HS-5 (cell line): ENCODE results near the gene SLC22A31.
"Not testable (repeated sequence)": the region's sequence is repeated elsewhere in the genome, so short reads cannot be mapped to it uniquely, and the experiment has no call there.

Experiments used
- DNase-seq: peaks from one replicate; pipeline ENCODE4 v3.0.0-alpha.2; 2012; ENCODE audit warnings: low read depth

The SLC22A31 gene

DNA sequence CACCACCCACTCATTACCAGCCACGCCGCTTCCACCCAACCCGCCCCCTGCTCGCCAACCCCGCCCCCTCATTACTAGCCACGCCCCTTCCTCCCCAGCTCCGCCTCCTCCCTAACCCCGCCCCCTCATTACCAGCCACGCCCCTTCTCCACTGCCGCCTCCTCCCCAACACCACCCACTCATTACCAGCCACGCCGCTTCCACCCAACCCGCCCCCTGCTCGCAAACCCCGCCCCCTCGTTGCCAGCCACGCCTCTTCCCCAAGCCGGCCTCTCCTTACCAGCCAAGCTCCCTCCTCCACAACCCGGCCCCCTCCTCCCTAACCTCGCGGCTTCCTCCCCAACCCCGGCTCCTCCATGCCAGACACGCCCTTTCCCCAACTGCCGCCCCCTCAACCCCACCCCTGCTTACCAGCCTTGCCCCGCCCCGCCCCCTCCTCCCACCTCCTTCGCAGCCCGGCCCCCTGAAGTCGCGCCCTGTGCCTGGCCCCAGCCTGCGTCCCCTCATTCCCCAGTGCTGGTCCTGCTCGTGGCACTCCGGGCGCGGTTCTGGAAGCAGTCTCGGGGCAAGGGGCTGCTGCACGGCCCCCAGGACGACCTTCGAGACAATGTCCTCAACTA is 7.3 kb downstream of the SLC22A31 start:
- DNase-seq = no peak

DNA sequence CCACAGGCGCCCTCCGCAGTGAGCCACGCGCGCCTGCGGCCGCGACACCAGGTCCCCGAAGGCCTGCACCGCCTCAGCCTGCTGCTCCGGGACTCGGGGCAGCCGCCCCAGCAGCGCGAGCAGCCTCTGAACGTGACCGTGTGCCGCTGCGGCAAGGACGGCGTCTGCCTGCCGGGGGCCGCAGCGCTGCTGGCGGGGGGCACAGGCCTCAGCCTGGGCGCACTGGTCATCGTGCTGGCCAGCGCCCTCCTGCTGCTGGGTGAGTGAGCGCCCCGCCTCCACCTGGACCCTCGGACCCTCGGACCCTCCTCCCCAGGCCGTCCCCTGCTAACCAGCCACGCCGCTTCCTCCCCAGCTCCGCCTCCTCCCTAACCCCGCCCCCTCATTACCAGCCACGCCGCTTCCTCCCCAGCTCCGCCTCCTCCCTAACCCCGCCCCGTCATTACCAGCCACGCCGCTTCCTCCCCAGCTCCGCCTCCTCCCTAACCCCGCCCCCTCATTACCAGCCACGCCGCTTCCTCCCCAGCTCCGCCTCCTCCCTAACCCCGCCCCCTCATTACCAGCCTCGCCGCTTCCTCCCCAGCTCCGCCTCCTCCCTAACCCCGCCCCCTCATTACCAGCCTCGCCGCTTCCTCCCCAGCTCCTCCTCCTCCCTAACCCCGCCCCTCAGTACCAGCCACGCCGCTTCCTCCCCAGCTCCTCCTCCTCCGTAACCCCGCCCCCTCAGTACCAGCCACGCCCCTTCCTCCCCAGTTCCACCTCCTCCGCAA is 8.0 kb downstream of the SLC22A31 start:
- not testable (repeated sequence) for DNase-seq

DNA sequence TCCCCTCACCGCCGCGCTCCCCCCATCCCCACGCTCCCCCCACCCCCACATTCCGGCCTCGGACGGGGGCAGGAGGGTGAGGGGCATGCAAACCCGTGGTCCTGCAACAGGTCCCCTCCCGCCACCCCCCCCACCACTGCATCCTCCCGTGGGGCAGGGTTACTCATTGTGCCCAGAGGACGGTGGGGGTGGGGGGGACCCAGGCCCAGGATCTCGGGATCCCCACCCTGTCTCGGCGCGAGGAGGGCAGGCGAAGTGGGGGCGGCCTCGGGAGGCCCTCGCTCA is 8.5 kb downstream of the SLC22A31 start:
- DNase-seq = no peak

DNA sequence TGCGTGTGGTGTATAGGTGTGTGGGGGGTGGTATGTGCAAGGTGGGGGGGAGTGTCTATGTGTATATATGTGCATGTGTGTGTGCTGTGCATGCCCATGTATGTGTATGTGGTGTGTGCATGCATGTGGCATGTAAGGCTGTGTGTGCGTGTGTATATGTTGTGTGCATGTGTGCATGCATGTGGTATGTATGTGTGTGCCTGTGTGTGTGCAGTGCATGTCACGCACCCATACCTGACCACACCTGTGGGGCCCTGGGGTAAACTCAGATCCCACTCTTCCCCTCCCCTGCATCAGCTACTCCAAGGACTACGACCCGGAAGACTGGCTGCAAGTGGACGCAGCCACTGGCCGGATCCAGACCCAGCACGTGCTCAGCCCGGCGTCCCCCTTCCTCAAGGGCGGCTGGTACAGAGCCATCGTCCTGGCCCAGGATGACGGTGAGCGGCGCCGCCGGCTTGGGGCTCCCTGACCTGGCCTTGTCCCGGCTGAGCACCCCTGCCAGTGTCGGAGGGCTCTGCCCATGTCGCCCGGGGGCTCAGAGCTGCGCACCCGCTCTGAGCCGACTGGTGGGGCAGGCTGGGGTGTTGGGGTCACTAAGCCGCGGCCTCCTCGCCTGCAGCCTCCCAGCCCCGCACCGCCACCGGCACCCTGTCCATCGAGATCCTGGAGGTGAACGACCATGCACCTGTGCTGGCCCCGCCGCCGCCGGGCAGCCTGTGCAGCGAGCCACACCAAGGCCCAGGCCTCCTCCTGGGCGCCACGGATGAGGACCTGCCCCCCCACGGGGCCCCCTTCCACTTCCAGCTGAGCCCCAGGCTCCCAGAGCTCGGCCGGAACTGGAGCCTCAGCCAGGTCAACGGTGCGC is 9.1 kb downstream of the SLC22A31 start:
- no peak for DNase-seq

DNA sequence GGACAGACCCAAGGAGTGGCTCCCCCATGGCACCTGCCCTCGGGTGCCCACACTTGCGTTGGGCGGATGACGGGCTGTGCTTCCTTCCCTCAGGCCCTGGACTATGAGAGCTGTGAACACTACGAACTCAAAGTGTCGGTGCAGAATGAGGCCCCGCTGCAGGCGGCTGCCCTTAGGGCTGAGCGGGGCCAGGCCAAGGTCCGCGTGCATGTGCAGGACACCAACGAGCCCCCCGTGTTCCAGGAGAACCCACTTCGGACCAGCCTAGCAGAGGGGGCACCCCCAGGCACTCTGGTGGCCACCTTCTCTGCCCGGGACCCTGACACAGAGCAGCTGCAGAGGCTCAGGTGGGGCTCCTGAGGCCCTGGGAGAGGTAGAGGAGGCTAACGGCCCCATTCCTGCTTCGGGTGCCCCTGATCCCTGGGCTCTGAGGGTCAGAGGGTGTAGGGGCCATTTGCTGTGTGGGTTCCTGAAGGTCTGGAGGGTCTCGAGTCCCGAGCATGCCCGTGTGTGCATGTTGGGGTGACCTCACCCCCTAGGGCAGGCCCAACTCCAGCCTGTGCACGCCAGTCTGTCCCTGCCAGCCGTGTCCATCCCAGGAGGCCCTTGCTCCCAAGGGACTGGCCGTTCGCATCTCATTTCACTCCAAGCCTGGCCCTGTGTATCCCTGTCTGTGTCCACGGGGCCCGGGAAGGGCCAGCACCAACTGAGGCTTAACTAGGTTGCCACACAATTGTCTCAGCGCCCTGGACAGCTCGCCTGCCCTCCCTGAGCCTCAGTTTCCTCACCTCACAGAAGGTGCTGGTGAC is 10.0 kb downstream of the SLC22A31 start:
- no peak for DNase-seq

DNA sequence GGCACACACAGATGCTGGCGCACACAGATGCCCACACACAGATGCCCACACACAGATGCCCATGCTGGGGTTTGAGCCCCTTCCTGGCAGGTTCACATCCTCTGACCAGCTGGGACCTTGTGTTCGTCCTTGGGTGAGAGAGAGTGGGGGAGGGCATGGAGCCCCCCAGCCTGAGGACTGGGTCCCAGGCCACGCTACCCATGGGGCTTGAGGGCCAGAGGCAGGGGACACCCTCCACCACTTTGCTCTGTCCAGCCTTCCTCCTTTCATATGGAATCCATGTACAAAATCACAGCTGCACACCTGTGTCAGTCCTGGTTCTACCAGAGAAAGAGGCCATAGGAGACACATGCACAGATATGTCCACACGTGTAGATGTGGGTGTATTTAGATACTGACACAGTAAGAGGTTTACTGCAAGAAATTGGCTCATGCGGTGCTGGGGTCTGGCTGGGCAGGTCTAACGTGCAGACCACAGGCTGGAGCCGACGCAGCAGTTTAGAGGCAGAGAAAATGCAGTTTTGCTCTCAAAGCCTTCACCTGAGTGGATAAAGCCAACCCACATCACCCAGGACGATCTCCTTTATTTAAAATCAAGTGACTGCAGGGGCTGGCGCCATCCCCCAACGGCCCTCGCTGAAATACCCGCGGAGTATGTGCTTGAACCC is 10.8 kb downstream of the SLC22A31 start:
- no peak for DNase-seq

DNA sequence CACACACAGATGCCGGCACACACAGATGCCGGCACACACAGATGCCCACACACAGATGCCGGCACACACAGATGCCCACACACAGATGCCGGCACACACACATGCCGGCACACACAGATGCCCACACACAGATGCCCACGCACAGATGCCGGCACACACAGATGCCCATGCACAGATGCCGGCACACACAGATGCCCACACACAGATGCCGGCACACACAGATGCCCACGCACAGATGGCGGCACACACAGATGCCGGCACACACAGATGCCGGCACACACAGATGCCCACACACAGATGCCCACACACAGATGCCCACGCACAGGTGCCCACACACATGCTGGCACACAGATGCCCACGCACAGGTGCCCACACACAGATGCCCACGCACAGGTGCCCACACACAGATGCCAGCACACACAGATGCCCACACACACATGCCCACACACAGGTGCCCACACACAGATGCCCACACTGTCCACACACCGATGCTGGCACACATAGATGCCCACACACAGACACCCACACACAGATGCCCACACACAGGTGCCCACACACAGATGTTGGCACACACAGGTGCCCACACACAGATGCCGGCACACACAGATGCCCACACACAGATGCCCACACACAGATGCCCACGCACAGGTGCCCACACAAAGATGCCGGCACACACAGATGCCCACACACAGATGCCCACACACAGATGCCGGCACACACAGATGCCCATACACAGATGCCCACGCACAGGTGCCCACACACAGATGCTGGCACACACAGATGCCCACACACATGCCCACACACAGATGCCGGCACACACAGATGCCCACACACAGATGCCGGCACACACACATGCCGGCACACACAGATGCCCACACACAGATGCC is 11.6 kb downstream of the SLC22A31 start:
- DNase-seq = not testable (repeated sequence)

DNA sequence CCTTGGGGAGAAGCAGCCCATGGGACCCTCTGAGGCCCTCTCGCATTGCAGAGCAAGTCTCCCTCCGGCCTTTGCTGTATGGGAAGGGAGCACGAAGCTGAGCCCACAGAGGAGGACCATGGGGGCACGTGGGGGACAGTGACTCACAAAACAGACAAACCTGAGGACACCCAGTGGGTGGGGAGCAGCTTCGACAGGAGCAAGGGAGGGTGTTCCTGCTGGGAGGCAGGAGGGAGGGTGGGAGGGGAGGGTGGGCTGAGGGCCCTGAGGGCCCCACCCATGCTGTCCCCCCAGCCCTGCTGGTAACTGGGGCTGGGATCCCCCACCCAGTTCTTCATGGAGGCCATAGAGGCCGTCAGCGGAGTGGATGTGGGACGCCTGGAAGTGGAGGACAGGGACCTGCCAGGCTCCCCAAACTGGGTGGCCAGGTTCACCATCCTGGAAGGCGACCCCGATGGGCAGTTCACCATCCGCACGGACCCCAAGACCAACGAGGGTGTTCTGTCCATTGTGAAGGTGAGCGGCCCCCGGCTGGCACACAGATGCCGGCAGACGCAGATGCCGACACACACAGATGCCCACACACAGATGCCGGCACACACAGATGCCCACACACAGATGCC is 12.5 kb downstream of the SLC22A31 start:
- no peak for DNase-seq

DNA sequence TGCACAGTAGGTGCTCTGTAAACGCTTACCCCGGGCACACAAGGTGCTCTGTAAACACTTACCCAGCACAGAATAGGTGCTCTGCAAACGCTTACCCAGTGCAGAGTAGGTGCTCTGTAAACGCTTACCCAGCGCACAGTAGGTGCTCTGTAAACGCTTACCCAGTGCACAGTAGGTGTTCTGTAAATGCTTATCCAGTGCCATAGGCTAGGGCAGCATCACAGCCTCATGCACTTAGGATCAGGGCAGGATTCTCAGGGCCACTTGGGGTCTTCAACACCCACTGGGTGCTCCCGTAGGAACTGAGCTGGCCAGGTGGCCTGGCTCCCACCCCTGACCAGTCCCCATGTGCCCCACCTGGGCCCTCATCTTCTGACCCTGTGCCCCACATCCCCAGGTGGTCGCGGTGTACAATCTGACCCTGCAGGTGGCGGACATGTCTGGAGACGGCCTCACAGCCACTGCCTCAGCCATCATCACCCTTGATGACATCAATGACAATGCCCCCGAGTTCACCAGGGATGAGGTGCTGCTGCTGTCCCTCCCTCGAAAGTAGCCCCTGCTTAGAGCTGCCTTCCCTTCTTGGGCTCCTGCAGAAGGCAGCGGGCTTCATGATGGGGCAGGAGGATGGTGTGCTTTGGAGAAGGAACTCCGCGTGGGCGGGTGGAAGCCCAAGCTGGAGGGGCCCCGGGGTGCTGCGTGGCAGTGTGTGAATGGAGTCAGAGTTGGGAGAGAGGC is 13.1 kb downstream of the SLC22A31 start:
- no peak for DNase-seq

DNA sequence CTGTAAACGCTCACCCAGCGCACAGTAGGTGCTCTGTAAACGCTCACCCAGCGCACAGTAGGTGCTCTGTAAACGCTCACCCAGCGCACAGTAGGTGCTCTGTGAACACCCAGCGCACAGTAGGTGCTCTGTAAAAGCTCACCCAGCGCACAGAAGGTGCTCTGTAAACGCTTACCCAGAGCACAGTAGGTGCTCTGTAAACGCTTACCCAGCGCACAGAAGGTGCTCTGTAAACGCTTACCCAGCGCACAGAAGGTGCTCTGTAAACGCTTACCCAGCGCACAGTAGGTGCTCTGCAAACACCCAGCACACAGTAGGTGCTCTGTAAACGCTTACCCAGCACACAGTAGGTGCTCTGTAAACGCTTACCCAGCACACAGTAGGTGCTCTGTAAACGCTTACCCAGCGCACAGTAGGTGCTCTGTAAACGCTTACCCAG is 13.7 kb downstream of the SLC22A31 start:
- DNase-seq = not testable (repeated sequence)

DNA sequence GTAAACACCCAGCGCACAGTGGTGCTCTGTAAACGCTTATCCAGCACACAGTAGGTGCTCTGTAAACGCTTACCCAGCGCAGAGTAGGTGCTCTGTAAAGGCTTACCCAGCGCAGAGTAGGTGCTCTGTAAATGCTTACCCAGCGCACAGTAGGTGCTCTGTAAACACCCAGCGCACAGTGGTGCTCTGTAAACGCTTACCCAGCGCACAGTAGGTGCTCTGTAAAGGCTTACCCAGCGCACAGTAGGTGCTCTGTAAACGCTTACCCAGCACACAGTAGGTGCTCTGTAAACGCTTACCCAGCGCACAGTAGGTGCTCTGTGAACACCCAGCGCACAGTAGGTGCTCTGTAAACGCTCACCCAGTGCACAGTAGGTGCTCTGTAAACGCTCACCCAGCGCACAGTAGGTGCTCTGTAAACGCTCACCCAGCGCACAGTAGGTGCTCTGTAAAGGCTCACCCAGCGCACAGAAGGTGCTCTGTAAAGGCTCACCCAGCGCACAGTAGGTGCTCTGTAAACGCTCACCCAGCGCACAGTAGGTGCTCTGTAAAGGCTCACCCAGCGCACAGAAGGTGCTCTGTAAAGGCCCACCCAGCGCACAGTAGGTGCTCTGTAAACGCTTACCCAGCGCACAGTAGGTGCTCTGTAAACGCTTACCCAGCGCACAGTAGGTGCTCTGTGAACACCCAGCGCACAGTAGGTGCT is 14.3 kb downstream of the SLC22A31 start:
- not testable (repeated sequence) for DNase-seq

DNA sequence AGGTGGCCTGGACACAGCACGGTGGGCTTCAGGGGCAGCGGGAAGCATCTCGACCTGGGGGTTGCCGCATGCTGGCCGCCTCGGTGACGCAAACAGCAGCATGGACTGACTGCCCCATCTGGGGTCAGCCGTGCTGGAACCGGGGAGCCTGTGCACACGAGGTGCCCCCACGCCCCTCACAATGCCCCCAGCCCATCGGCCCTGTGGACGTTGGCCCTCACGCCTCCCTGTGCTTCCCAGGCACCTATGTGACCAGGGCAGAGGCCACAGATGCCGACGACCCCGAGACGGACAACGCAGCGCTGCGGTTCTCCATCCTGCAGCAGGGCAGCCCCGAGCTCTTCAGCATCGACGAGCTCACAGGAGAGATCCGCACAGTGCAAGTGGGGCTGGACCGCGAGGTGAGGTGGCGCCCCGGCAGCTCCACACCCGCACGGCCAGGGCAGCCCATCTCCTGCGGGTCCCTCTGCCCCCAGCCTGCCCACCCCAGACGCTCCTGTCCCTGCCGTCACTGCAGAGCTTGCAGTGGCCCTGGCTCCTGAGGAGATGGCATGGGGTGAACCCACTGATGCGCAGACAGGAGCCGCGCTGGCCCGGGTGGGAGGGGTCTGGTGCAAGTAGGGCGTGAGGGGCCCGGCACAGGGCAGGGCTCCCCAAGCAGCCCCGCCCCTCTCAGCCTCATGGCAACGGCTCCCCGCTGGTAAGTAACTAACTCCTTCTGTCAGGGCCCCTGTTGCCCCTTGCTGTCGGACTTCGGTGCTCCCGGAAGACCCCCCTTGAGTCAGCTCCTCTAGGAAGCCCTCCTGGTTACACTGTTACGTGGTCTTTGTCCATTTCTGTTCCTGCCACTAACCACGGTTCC is 15.2 kb downstream of the SLC22A31 start:
- DNase-seq = no peak

DNA sequence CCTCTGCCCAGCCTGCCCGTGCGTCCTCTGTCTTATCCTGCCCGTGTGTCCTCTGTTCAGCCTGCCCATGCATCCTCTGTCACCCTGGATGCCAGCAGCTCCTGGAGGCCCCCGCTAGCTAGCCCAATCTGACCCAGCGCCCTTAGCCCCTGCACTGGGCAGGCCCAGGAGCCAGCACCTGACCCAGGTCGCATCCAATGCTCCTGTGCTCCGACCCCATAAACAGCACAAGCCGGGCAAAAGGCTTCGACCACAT is 15.7 kb downstream of the SLC22A31 start:
- DNase-seq = no peak

DNA sequence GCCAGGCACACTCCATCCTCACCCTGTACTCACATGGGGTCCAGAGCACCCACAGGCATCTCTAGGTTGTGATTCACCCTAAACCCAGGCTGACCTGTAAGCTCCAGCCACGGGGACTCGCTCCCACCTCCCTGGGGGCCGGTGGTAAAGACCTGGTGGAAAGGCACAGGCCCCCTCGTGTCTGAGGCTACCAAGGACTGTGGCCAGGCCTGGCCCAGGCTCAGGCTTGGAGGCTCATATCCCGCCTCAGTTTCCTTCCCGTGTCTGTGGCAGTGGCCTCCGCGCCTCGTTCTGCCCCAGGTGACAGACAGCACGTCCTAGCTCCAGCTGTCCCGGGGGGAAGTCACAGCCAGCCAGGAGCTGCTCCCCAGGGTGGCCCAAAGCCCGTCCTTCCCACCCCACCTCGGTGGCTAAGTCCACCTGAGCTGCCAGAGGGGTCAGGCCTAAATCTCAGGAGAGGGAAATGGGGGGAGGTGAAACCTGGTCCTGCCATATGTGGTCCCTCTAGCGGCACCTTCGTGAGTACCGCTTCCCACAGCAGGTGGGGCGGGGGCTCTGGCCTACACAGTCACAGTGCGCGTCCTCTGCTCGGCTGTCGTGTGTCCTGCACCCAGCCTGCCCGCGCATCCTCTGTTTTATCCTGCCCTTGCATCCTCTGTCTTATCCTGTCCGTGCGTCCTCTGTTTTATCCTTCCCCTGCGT is 16.2 kb downstream of the SLC22A31 start:
- DNase-seq = no peak

DNA sequence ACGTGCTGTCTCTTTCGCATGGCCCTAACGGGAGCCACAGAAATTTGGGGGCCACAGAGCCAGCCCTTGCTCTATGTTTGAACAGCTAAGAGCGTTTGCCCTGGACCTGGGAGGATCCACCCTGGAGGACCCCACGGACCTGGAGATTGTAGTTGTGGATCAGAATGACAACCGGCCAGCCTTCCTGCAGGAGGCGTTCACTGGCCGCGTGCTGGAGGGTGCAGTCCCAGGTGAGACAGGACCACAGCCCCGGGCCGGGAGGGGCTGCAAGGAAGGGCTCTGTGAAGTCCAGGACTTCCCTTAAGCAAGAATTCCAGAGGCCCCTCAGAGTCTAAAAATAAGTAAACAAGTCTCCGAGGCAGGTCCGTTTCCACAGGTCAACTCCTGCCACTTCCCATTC is 16.9 kb downstream of the SLC22A31 start:
- DNase-seq = no peak

DNA sequence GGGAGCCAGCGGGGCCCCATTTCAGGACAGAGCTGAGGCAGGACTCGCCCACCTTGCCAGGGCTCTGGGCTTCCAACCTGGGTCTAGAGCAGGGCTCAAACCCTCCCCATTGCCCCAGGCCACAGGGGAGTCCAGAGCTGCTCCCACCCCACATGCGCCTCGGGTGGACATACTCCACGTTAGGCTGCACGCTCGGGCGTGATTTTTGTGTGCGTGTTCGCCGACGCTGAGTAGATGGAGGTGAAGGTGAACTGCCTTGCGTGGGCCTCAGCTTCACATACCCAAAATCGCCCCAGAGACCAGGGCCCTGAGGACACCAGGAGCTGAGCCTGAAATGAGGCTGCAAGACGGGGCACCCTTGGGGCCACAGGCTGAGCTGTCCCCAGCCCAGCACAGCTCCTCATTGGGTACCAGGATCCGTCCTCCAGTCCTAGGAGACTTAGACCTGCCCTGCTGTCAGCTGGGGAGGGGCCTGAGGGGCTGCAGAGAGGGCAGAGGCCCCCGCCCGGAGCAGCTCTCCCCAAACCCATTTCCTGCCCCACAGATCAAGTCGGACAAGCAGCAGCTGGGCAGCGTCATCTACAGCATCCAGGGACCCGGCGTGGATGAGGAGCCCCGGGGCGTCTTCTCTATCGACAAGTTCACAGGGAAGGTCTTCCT is 20.6 kb downstream of the SLC22A31 start:
- no peak for DNase-seq

DNA sequence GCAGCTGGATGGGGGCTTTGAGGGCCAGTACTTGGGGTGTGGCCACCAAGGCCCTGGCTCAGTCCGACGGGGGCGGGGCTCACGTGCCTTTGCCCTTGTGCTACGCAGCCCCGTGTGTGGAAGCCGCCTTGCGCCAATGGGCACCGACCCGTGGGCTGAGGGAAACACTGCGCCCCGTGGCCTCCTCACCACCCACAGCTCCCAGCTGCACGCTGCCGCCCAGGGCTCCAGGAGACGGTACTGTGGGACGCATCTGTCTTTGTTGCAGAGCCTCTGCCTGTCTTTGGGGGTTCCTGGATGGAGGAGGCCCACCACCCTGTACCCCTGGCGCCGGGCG is 21.2 kb downstream of the SLC22A31 start:
- DNase-seq = no peak
